Activated naive CD8-positive, alpha-beta T cell treated with anti-CD3 and anti-CD28 coated beads, Interleukin-2, amount 10 ng/mL, durations not matched to agents 7 days and 5 days (primary cell): ENCODE results near the gene THAP10. TPM values are rescaled to one million over a fixed set of nuclear protein-coding genes. Genes with fewer than 3 reads are reported as not detected.
"Not testable (repeated sequence)": the region's sequence is repeated elsewhere in the genome, so short reads cannot be mapped to it uniquely, and the experiment has no call there.

ENCODE experiments used
- ATAC-seq: fragments of 150-1000 bp; cut with Tn5 transposase; one replicate; pipeline ENCODE4 v1.10.0; 2021; ENCODE audit warnings: low read depth, moderate library complexity
- POLR2A ChIA-PET: fragments of 350-600 bp; sonication (Branson Sonifier 250); formaldehyde crosslinking; loops from one replicate; lab custom pipeline; 2021; ENCODE audit warnings: antibody characterized with exemption; lab: Charles Lee
- DNase-seq: peaks from one replicate; pipeline ENCODE4 v3.0.0; 2021
- H3K27ac Mint-ChIP-seq: one replicate; pipeline ENCODE4 v1.8.0; 2022; ENCODE audit warnings: mild to moderate bottlenecking, mixed read lengths
- H3K27me3 Mint-ChIP-seq: one replicate; pipeline ENCODE4 v1.8.0; 2022; ENCODE audit warnings: mild to moderate bottlenecking, moderate library complexity, mixed read lengths
- H3K36me3 Mint-ChIP-seq: one replicate; pipeline ENCODE4 v1.8.0; 2021; ENCODE audit warnings: mild to moderate bottlenecking, mixed read lengths
- H3K4me1 Mint-ChIP-seq: one replicate; pipeline ENCODE4 v1.8.0; 2021; ENCODE audit warnings: mixed read lengths
- H3K4me3 Mint-ChIP-seq: one replicate; pipeline ENCODE4 v1.8.0; 2022; ENCODE audit warnings: mild to moderate bottlenecking, moderate library complexity, mixed read lengths
- H3K9me3 Mint-ChIP-seq: one replicate; pipeline ENCODE4 v1.8.0; 2021; ENCODE audit warnings: mixed read lengths
- total RNA-seq, 2 experiments: library from RNA; stranded (reverse); gene quantifications; one replicate each; pipeline ENCODE4 v1.2.3, GENCODE V29; 2021

THAP10 gene
- total RNA-seq, 2 experiments from 2014 or later = not detected

DNA sequence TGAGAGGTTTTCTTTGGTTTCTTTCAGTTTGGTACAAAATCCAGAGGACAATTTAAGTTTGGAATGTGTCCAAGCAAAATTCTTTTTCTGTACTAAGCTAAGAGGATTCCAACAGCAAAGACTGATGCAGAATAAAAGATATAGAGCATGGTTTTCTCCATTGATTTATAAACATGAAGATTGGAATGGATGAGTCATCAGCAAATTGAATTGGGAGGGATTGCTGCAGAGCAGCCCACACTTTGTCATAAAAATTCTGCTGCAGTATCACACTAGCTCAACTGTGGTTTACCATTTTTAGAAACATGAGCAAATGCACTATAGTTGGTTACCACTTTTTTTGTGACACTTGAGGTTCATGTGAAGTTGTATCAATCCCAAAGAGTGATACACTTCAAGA, 22.2 kb downstream of the THAP10 start:
- H3K27me3 Mint-ChIP-seq = peaks cover 14% of the 10 kb centered on the region
- H3K4me1 Mint-ChIP-seq = no peaks in the 10 kb centered on the region
- no peak overlapping the region for H3K4me3 Mint-ChIP-seq
- H3K9me3 Mint-ChIP-seq = peaks cover 2% of the 10 kb centered on the region
- ATAC-seq (no peak), DNase-seq (no peak)
- POLR2A ChIA-PET = no interaction called here
- H3K36me3 Mint-ChIP-seq = no peaks in the 10 kb centered on the region
- H3K27ac Mint-ChIP-seq = no peak overlapping the region

DNA sequence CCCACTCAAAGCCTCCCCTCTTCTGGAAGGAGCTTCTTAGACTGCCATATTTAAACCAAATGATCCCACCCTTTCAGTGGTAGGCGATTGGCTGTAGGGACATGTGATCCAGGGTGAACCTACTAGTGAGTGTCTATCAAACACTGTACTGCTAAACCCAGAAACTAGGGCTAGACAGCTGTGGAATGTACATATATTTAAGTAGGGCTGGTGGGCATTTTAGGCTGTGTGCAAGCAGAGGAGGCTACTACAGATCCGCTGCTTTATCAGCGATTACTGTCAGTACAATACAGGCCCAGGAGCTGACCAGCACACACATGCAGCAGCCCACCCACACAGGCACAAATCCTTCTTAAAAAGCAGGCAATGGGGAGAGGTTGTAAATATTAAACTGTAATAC, 22.9 kb downstream of the THAP10 start:
- no peaks in the 10 kb centered on the region for H3K4me1 Mint-ChIP-seq
- H3K27ac Mint-ChIP-seq = no peak overlapping the region
- no peaks in the 10 kb centered on the region for H3K36me3 Mint-ChIP-seq
- ATAC-seq (no peak), DNase-seq (no peak)
- POLR2A ChIA-PET = no interaction called here
- H3K27me3 Mint-ChIP-seq = peaks cover 7% of the 10 kb centered on the region
- H3K4me3 Mint-ChIP-seq = no peak overlapping the region
- H3K9me3 Mint-ChIP-seq = peaks cover 2% of the 10 kb centered on the region

DNA sequence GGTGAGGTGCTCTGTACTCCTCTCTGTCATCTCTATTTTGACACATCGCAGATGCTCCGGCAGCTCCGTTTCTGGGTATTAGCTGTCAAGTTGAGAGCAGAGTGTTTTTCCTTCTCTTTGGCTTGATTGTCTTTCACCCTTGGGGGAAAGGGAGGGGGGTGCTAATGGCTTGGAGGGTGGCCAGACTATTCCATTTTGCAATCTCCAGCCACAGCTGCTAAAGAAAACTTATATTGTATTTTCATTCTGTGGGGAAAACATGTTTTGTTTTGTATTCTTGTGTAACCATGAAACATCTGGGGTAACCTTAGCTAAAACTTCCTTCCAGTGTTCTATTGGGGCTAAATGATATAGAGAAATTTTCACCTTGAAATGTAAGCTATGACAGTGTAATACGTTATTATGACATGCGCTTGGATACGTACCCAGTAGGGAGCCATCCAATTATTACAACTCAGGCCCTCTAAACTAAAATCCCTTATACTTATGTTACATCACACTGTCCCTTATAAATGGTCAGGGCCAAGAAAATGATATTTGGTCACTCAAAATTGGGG, 24.2 kb downstream of the THAP10 start:
- DNase-seq (no peak), ATAC-seq (no peak)
- Mint-ChIP-seq H3K4me1 (no peaks in the 10 kb centered on the region), H3K27me3 (no peaks in the 10 kb centered on the region), H3K36me3 (no peaks in the 10 kb centered on the region), H3K27ac (no peak overlapping the region), H3K9me3 (no peaks in the 10 kb centered on the region), H3K4me3 (no peak overlapping the region)
- POLR2A ChIA-PET = no interaction called here

DNA sequence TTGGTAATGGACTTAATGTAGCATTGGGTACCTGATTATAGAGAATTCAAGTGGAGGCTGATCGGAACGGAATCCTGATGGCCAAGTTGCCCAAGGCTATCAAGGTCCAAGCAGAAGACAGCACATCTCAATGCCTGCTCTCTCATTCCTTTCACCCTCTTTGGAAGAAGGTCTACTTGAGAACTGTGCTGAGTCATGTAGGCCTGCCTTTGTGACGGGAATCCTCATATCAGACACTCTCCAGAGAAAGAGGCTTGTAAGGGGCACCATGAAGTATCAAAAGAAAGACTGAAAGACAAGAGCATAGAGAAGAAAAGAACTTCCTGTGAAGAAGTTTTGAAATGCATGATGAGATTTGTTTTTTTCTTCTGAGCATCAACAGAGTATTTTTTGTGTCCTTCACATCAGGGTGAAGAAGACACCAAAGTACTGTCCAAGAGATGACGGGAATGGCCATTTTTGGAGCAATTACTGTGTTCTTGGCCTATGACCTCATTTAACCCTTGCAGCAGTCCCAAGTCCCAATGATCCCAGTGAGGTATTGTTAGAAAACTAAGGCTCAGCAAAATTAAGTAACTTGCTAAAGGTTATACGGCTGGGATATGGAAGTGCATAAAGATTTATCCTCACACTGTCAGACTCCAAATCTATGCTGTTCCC, 25.1 kb downstream of the THAP10 start:
- H3K36me3 Mint-ChIP-seq = no peaks in the 10 kb centered on the region
- H3K27me3 Mint-ChIP-seq = no peaks in the 10 kb centered on the region
- POLR2A ChIA-PET = no interaction called here
- H3K4me3 Mint-ChIP-seq = no peak overlapping the region
- H3K4me1 Mint-ChIP-seq = no peaks in the 10 kb centered on the region
- no peak for DNase-seq
- ATAC-seq = no peak
- no peaks in the 10 kb centered on the region for H3K9me3 Mint-ChIP-seq
- H3K27ac Mint-ChIP-seq = no peak overlapping the region

DNA sequence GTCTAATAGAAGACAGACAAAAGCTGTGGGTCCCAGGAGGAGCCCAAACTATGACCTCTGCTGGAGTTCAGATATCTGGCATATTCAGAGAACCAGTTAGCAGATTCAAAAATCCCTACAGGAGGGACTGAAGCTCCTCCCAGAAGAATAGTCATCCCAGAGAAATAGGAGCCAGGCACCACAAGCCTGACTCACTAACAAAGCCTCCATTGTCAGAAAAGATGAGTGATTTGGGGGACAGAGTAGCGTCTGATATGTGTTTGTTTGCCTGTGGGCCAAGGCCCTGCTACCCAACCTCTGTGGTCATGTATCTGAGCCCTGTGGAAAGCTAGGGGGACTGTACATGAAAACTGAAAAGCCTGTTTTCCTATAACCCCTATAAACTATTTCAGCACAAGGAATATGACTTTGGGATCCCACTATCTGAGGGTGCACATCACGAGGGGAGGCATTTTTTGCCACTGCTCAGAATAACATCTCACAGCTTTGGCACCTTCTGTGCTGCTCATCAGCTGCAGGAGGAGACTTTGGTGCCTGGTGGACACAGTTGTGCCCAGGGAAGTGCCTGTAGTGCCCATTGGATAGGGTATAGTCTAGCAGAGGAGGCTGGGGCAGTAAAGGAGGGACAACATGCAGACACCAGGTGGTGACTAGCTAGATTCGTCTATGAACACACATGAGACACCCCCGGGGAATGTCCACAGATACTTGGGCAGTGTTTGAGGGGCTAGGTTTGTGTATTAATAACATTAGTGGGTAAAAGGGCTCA, 28.6 kb downstream of the THAP10 start:
- Mint-ChIP-seq H3K4me1 (no peaks in the 10 kb centered on the region), H3K4me3 (no peak overlapping the region), H3K27me3 (no peaks in the 10 kb centered on the region), H3K9me3 (no peaks in the 10 kb centered on the region), H3K27ac (no peak overlapping the region), H3K36me3 (no peaks in the 10 kb centered on the region)
- DNase-seq = no peak
- no peak for ATAC-seq
- POLR2A ChIA-PET = no interaction called here

DNA sequence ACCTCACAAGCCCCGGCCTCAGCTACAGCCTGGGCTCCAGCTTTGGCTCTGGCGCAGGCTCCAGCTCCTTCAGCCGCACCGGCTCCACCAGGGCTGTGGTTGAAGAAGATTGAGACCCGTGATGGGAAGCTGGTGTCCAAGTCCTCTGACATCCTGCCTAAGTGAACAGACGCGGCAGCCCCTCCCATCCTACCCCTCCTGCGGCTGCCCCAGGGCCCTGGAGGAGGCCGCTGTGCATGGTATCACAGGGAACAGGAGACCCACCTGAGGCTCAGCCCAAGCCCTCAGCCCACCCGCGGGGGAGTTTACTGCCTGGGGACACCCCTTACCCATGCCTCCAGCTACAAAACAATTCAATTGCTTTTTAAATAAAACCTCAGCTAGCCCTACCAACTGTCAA, 32.2 kb downstream of the THAP10 start:
- H3K9me3 Mint-ChIP-seq = no peaks in the 10 kb centered on the region
- H3K4me1 Mint-ChIP-seq = no peaks in the 10 kb centered on the region
- peaks cover 19% of the 10 kb centered on the region for H3K27me3 Mint-ChIP-seq
- ATAC-seq (no peak), DNase-seq (no peak)
- no peaks in the 10 kb centered on the region for H3K36me3 Mint-ChIP-seq
- POLR2A ChIA-PET = no interaction called here
- H3K27ac Mint-ChIP-seq = no peak overlapping the region
- H3K4me3 Mint-ChIP-seq = no peak overlapping the region

DNA sequence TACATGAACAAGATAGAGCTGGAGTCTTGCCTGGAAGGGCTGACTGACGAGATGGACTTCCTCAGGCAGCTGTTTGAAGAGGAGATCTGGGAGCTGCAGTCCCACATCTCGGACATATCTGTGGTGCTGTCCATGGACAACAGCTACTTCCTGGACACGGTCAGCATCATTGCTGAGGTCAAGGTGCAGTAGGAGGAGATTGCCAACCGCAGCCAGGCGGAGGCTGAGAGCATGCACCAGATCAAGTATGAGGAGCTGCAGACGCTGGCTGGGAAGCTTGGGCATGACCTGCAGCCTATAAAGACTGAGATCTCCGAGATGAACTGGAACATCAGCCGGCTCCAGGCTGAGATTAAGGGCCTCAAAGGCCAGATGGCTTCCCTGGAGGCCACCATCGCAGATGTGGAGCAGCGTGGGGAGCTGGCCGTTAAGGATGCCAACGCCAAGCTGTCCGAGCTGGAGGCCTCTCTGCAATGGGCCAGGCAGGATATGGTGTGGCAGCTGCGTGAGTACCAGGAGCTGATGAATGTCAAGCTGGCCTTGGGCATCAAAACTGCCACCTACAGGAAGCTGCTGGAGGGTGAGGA, 32.8 kb downstream of the THAP10 start:
- POLR2A ChIA-PET = no interaction called here
- no peak overlapping the region for H3K27ac Mint-ChIP-seq
- peaks cover 2% of the 10 kb centered on the region for H3K4me1 Mint-ChIP-seq
- no peaks in the 10 kb centered on the region for H3K9me3 Mint-ChIP-seq
- no peak for ATAC-seq
- H3K4me3 Mint-ChIP-seq = no peak overlapping the region
- H3K36me3 Mint-ChIP-seq = no peaks in the 10 kb centered on the region
- no peak for DNase-seq
- H3K27me3 Mint-ChIP-seq = peaks cover 25% of the 10 kb centered on the region

DNA sequence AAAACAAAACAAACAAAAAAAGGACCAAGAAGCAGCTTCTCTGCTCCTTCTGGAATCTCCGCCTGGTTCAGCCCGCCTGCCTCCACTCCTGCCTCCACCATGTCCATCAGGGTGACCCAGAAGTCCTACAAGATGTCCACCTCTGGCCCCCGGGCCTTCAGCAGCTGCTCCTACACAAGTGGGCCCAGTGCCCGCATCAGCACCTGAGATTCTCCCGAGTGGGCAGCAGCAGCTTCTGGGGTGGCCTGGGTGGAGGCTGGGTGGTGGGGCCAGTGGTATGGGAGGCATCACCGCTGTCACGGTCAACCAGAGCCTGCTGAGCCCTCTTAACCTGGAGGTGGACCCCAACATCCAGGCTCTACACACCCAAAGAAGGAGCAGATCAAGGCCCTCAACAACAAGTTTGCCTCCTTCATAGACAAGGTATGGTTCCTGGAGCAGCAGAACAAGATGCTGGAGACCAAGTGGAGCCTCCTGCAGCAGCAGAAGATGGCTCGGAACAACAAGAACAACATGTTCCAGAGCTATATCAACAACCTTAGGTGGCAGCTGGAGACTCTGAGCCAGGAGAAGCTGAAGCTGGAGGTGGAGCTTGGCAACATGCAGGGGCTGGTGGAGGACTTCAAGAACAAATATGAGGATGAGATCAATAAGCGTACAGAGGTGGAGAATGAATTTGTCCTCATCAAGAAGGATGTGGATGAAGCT, 33.5 kb downstream of the THAP10 start:
- ATAC-seq, POLR2A ChIA-PET, H3K4me1 Mint-ChIP-seq, H3K36me3 Mint-ChIP-seq, DNase-seq, H3K27ac Mint-ChIP-seq, H3K9me3 Mint-ChIP-seq, H3K4me3 Mint-ChIP-seq: not testable (repeated sequence)
- peaks cover 28% of the 10 kb centered on the region for H3K27me3 Mint-ChIP-seq

DNA sequence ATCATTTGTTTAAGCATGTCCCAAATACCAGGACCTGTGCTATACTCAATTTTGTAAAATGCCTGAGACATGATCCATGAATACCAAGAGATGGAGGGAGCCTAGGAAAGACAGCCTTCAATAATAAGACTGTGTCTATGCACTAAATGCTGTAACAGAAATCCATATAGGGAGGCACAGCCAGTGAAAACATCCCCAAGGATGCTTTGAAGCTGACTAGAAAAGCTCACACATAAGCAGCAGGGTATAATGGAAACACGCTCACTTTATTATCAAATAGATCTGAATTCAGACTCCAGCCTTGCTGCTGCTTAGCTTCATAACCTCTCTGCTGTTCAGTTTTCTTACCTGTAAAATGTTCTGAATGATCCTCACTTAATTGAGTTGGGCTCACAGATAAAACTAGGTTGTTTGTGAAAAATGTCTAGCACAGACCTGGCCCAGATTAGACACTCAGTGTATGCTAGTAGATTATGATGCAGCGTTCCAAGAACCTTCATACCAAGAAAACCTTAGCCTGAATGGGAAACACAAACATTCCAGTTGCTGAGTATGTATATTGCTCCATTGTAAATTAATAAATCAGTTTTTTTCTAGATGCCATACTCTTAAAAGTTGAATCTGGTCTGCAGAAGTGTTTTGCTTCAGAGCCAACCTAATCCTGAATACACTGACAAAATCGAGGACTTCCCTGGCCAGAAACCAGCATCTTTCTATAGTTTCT, 34.5 kb downstream of the THAP10 start:
- H3K9me3 Mint-ChIP-seq = no peaks in the 10 kb centered on the region
- POLR2A ChIA-PET = no interaction called here
- no peak overlapping the region for H3K4me3 Mint-ChIP-seq
- H3K36me3 Mint-ChIP-seq = no peaks in the 10 kb centered on the region
- peaks cover 34% of the 10 kb centered on the region for H3K27me3 Mint-ChIP-seq
- H3K27ac Mint-ChIP-seq = no peak overlapping the region
- ATAC-seq = no peak
- peaks cover 3% of the 10 kb centered on the region for H3K4me1 Mint-ChIP-seq
- DNase-seq = no peak

DNA sequence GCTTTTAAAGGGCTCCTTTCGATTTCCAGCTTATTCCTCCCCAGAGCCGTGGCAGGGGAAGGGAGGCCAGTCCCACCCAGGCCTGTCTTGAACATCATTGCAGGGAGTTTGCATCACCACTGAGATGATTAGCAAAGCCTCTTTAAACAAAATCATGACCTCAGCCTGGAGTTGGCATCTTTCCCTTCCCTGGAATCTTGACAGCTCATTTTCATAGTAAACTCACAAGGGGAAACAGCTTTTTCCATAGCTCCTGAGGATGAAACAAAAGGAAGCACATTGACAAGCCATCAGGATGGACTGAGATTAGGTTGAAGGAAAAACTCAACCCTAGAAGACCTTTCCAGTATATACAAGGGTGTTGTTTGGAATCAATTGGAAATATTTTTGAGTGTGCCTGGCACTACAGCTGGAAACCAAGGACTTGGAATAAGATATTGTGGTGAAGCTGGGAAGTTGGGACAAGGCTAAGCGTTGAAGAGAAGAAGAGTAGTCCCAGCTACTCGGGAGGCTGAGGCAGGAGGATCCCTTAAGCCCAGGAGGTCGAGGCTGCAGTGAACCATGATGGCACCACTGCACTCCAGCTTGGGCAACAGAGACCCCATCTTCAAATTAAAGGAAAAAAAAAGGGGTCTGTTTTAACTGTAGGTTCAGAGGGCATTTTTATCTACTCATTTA, 35.2 kb downstream of the THAP10 start:
- Mint-ChIP-seq H3K27ac (no peak overlapping the region), H3K36me3 (no peaks in the 10 kb centered on the region), H3K4me1 (peaks cover 3% of the 10 kb centered on the region), H3K27me3 (peaks cover 41% of the 10 kb centered on the region), H3K9me3 (no peaks in the 10 kb centered on the region), H3K4me3 (no peak overlapping the region)
- POLR2A ChIA-PET = no interaction called here
- ATAC-seq (no peak), DNase-seq (no peak)

DNA sequence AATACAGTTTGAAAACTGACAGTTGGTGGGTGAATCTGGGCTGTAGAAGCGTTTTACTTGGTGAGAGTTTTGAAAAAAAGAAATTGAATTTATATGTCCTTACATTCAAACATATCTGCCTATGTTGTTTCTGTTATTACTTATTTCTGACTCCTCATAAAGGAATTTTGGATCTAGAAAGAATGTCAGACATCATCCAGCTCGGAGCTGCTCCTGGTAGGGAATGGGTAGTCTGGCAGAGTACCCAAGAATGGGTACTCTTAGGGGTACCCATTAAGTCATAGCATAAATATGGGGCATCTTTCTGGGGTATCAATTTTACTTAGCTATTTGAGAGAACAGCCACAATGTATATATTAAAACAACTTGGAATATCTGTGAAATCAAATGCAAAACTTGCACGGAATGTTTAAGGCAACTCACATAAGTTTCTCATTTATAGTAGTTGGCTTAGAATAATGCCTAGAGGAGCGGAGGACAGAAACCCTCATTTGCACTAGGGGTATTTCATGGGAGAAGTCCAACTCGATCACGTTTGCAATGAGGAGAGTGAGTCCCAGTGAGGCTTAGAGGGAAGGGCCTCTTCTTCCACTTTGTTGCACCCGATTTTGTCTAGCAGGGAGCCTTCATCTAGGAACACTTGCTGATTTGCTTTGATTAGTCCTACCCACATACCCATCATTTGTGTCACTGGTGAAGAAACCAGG, 35.9 kb downstream of the THAP10 start:
- POLR2A ChIA-PET = no interaction called here
- no peak for ATAC-seq
- peaks cover 48% of the 10 kb centered on the region for H3K27me3 Mint-ChIP-seq

DNA sequence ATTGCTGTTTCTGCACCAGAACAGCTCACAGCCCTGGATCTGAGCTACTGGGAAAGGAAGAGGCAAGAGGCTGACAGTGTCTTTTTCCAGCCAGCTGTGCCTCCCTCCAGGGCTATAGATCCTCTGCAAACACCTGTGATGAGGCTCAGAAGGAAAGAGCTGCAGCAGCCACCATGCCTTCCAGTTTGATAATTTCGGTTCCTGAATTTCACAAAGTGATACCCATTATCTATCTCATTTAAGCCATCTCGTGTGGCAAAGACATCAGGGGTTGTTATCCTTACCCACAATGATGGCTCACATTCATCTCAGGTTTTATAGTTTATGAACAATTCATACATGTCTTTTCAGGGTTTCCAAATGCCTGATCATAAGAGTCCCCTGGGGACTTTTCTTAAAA, 36.5 kb downstream of the THAP10 start:
- DNase-seq (no peak), ATAC-seq (no peak)
- H3K4me3 Mint-ChIP-seq = no peak overlapping the region
- no peaks in the 10 kb centered on the region for H3K9me3 Mint-ChIP-seq
- H3K36me3 Mint-ChIP-seq = no peaks in the 10 kb centered on the region
- POLR2A ChIA-PET = no interaction called here
- H3K27me3 Mint-ChIP-seq = peaks cover 54% of the 10 kb centered on the region
- peaks cover 3% of the 10 kb centered on the region for H3K4me1 Mint-ChIP-seq
- no peak overlapping the region for H3K27ac Mint-ChIP-seq

More for the DNA sequence above, 35.9 kb downstream of the THAP10 start:
- Mint-ChIP-seq H3K9me3 (no peaks in the 10 kb centered on the region), H3K36me3 (no peaks in the 10 kb centered on the region), H3K4me1 (peaks cover 3% of the 10 kb centered on the region), H3K4me3 (no peak overlapping the region), H3K27ac (no peak overlapping the region)
- DNase-seq = no peak
